Suprapubic skin (tissue), 4 donors: ENCODE measurements around the gene MON1A.

ENCODE experiments used
- EP300 ChIP-seq: sonication (generic); formaldehyde crosslinking; IDR thresholded peaks from one replicate; pipeline ENCODE4 v1.6.1; 2017; ENCODE audit warnings: antibody characterized with exemption
- POLR2A ChIP-seq, 2 donors: fragments of 450-650 bp; IDR thresholded peaks; one replicate each; pipeline ENCODE4 v1.6.1; 2017; ENCODE audit warnings: antibody characterized with exemption in 2 of 2, mild to moderate bottlenecking in 2 of 2, moderate library complexity in 2 of 2
- POLR2AphosphoS5 ChIP-seq, 3 donors: sonication (generic); formaldehyde crosslinking; IDR thresholded peaks; one replicate each; pipeline ENCODE4 v1.6.1; 2017; ENCODE audit warnings: antibody characterized with exemption in 3 of 3
- TF ChIP-seq, protein P1 (sequence below), 2 donors: fragments of 200-600 bp in 1 of 2; fragments of 450-650 bp in 1 of 2; sonication (generic) in 1 of 2; IDR thresholded peaks; one replicate each; pipeline ENCODE4 v1.5.1; 2016 to 2019; ENCODE audit warnings: antibody characterized with exemption in 2 of 2, mild to moderate bottlenecking in 1 of 2, moderate library complexity in 1 of 2

DNA sequence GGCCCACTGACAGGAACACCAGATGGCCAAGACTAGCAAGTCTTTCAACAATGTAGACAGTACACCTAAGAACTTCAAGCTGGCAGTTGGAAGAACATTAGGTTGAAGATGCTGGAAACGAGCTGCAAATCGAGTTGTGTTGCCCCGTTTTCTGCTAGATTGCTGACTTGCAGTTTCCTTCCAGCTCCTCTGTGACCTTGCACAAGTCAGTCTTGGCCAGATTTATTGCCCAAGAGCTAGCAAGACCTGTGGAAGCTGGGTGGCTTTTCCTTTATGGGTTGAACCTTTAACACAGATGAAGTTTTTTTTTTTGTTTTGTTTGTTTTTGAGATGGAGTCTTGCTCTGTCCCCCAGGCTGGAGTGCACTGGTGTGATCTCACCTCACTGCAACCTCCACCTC lies 7.5 kb upstream of the MON1A start:
- TF ChIP-seq, protein P1, sequence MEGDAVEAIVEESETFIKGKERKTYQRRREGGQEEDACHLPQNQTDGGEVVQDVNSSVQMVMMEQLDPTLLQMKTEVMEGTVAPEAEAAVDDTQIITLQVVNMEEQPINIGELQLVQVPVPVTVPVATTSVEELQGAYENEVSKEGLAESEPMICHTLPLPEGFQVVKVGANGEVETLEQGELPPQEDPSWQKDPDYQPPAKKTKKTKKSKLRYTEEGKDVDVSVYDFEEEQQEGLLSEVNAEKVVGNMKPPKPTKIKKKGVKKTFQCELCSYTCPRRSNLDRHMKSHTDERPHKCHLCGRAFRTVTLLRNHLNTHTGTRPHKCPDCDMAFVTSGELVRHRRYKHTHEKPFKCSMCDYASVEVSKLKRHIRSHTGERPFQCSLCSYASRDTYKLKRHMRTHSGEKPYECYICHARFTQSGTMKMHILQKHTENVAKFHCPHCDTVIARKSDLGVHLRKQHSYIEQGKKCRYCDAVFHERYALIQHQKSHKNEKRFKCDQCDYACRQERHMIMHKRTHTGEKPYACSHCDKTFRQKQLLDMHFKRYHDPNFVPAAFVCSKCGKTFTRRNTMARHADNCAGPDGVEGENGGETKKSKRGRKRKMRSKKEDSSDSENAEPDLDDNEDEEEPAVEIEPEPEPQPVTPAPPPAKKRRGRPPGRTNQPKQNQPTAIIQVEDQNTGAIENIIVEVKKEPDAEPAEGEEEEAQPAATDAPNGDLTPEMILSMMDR (IDR thresholded peaks at IDR 0.05), result no peak
- TF ChIP-seq POLR2AphosphoS5 (IDR thresholded peaks at IDR 0.05), result no peak
- no peak for TF ChIP-seq POLR2A (IDR thresholded peaks at IDR 0.05)
- no peak for TF ChIP-seq EP300
